Epithelial cell of proximal tubule (primary cell): ENCODE data around the gene DRC1. TPM values are rescaled to one million over a fixed set of nuclear protein-coding genes. Genes with fewer than 3 reads are reported as not detected.

Source experiments
- DNase-seq: peaks from one replicate; pipeline ENCODE4 v3.0.0-alpha.2; 2011; ENCODE audit warnings: low read depth
- H3K4me3 ChIP-seq: 2 replicates; pipeline ENCODE4 v1.5.1; 2011; ENCODE audit warnings: low read depth, mild to moderate bottlenecking, low read length
- total RNA-seq: library from RNA; depleted of rRNA; stranded (reverse); fragments of >200 nt; gene quantifications from 2 replicates; pipeline ENCODE4 v1.2.3, GENCODE V29; 2015
- TF ChIP-seq, protein P1 (sequence below): conservative IDR thresholded peaks from 2 replicates; pipeline ENCODE4 v1.5.1; 2012; ENCODE audit warnings: low read depth, mild to moderate bottlenecking, low read length

The DRC1 gene
- total RNA-seq, 1 donor from 2014 or later, result not detected

DNA sequence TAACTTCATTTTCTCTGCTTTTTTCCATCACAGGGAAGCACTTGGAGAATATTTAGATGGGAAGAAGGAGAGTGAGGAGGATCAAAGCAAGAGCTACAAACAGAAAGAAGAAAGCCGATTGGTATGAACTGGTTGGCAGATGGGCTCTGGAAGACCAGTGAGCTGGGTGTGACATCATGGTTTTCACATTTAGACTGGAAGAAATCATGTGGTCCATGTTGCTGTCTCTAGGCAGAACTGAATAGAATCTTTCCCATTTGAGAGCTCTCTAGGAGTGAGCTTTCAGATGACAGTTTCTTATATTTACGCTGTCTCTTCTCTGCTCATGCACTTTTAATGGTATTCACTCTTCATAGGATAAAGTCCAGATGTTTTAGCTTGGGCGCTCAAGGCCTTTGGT is 12.6 kb downstream of the DRC1 start:
- no peak for DNase-seq
- no peak overlapping the region for H3K4me3 ChIP-seq
- TF ChIP-seq, protein P1, sequence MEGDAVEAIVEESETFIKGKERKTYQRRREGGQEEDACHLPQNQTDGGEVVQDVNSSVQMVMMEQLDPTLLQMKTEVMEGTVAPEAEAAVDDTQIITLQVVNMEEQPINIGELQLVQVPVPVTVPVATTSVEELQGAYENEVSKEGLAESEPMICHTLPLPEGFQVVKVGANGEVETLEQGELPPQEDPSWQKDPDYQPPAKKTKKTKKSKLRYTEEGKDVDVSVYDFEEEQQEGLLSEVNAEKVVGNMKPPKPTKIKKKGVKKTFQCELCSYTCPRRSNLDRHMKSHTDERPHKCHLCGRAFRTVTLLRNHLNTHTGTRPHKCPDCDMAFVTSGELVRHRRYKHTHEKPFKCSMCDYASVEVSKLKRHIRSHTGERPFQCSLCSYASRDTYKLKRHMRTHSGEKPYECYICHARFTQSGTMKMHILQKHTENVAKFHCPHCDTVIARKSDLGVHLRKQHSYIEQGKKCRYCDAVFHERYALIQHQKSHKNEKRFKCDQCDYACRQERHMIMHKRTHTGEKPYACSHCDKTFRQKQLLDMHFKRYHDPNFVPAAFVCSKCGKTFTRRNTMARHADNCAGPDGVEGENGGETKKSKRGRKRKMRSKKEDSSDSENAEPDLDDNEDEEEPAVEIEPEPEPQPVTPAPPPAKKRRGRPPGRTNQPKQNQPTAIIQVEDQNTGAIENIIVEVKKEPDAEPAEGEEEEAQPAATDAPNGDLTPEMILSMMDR, result no peak

DNA sequence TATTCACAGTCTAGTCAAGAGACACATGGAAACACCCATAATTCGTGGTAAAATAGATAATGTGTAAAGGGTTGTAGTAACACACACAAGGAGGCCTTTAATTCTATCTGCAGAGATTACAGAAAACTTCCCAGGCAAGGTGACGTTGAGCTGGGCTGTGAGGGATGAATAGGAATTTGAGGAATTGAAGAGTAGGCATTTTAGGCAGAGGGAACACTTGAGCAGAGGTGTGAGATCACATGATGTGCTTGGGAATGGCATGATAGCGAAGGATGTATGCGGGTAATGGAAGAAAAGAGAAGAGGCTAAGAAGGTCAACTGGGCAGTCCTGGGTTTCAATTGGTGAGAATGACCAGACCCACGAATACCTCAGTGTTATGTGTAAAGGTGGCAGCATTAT is 20.2 kb downstream of the DRC1 start:
- TF ChIP-seq, protein P1, result no peak
- no peak overlapping the region for H3K4me3 ChIP-seq
- no peak for DNase-seq

DNA sequence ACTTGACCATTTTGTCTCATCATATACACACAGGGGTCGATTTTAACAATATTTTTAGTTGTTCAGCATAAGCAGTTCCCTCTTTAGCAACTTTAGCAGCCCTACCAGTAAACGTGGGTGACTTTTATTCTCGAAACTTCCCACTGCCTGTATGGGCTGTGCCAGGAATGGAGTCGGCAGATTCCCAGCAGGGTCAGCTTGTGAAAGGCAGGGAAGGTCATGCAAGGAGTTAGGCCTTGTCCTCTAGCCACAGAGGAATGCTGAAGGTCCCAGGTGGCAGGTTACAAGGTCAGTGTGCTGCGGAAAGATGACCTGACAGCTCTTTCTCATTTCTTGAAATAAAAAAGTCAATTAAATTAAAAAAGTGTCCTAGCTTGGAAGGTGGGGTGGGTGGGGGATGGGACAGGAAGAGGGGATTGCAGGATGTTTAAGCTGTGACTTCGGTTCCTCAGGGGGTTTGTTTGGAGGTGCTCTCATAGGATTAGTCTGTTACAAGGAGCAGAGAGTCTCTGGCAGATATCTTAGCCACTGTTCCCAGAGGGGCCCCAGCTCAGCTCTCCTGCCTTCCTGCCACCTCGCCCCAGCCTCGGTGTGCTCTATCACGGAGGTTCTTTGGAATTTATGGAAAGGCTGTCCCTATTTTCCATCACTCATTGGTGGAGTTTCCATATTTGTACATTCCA is 21.4 kb downstream of the DRC1 start:
- DNase-seq, result no peak
- H3K4me3 ChIP-seq, result no peak overlapping the region
- TF ChIP-seq, protein P1, result no peak

DNA sequence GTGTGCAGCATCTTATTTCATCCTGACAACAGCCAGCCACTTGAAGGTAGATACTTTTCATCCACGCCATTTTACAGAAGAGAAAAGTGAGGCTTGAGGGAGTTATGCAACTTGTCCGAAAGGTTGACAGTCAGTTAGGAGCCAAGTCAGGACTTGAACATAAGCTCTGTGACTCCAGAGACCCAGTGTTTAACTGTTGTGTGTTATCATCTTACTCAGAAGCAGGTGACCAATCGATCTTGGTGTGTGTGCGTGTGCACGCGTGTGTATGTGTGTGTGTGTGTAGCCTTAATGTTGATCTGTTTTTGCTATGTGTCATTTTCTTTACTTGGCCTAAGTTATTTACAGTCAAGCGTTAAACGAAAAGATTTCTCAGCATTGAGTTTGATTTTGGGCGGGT is 22.0 kb downstream of the DRC1 start:
- H3K4me3 ChIP-seq, result no peak overlapping the region
- TF ChIP-seq, protein P1, result no peak
- DNase-seq, result no peak

DNA sequence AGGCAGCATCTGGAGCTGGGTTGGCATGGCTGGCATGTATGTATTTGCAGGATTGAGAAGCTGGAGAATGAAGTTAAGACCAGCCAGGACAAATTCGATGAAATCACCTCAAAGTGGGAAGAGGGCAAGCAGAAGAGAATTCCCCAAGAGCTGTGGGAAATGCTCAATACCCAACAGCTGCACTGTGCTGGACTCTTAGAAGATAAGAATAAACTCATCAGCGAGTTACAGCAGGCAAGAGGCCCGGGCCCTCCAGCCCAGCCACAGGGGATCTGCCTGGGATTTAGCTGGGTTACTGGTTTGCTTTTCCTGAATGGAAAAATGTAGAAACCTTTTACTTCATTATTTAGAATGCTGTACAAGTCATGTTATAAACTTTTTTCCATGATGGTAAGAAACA is 22.5 kb downstream of the DRC1 start:
- TF ChIP-seq, protein P1, result no peak
- no peak overlapping the region for H3K4me3 ChIP-seq
- no peak for DNase-seq

DNA sequence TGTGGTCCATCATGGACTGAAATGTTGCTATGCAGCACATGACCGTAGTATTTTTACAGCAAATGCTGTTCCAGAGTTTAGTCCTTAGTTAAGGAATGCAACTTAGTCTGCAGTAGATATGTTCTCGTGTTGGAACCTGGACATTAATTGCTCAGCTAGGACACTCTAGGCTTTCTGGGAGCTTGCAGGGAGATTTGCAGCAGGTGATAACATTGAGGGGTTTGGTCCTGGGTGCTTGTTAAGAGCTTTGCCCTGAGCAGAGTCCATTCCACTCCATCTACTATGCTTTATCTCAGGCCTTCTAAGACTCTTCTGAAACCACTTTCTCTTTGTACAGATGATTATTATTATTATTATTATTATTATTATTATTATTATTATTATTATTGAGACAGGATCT is 27.1 kb downstream of the DRC1 start:
- TF ChIP-seq, protein P1, result no peak
- H3K4me3 ChIP-seq, result no peak overlapping the region
- no peak for DNase-seq
